HepG2 (cell line): ENCODE results near the gene PLXNB2. TPM values are rescaled to one million over a fixed set of nuclear protein-coding genes. Genes with fewer than 3 reads are reported as not detected.

Experiments used
- ATAC-seq: fragments of 200-7000 bp; cut with Tn5 transposase; 3 replicates; pipeline ENCODE4 v1.9.1; 2020; ENCODE audit warnings: mild to moderate bottlenecking, moderate library complexity
- BruUV-seq: library from RNA; stranded (reverse); fragments of 400-500 nt; replicated peaks from 2 replicates; lab custom pipeline; 2021; lab: Mats Ljungman, UMichigan
- CTCF ChIA-PET: fragments of 300-600 bp; formaldehyde crosslinking; extraction: SDS; loops from one replicate; lab custom pipeline; 2021; ENCODE audit warnings: low total read pairs, inconsistent platforms, low intra/inter-chr PET ratio; lab: Yijun Ruan, JAX
- POLR2A ChIA-PET: fragments of 350-600 bp; sonication (Branson Sonifier 250); formaldehyde crosslinking; loops from one replicate; lab custom pipeline; 2020; ENCODE audit warnings: antibody characterized with exemption, inconsistent platforms; lab: Yijun Ruan, JAX
- DNase-seq: peaks from one replicate; pipeline ENCODE4 v3.0.0-alpha.2; 2015; ENCODE audit warnings: low spot score
- FAIRE-seq: peaks from 3 replicates; lab custom pipeline; 2011; peaks lifted over from hg19 to GRCh38; lab: Jason Lieb, UNC
- H2AFZ ChIP-seq: one replicate; pipeline ENCODE4 v1.6.1; 2011; ENCODE audit warnings: low read length, inconsistent platforms
- H3K27ac ChIP-seq: fragments of 300-600 bp; 3 replicates; pipeline ENCODE4 v1.8.0; 2011; ENCODE audit warnings: mixed run types, mild to moderate bottlenecking, mixed read lengths, low read length, inconsistent platforms; ENCODE audit not compliant: insufficient read depth; ENCODE audit errors: extremely low read length
- H3K27me3 ChIP-seq, 2 experiments: fragments of 200-600 bp in 1 of 2; 2 replicates in 1 of 2; 3 replicates in 1 of 2; pipeline versions ENCODE4 v1.6.0 to v1.8.0; 2011; ENCODE audit warnings: low read length in 2 of 2, mild to moderate bottlenecking in 2 of 2, moderate library complexity in 2 of 2, inconsistent platforms in 1 of 2; ENCODE audit not compliant: insufficient read depth in 2 of 2, control insufficient read depth in 1 of 2
- H3K36me3 ChIP-seq, 2 experiments: fragments of 200-600 bp in 1 of 2; replicated peaks in 1 of 2; 2 replicates in 1 of 2; 3 replicates in 1 of 2; pipeline versions ENCODE4 v1.5.1 to v1.8.0; 2011; ENCODE audit warnings: low read length in 2 of 2, inconsistent platforms in 1 of 2; ENCODE audit not compliant: insufficient read depth in 2 of 2, control insufficient read depth in 1 of 2
- H3K4me1 ChIP-seq: 2 replicates; pipeline ENCODE4 v1.5.1; 2012; ENCODE audit warnings: low read length, inconsistent platforms; ENCODE audit not compliant: insufficient read depth
- H3K4me2 ChIP-seq: 2 replicates; pipeline ENCODE4 v1.6.0; 2011; ENCODE audit warnings: low read depth, low read length, inconsistent platforms
- H3K4me3 ChIP-seq, 3 experiments: fragments of 200-600 bp in 1 of 3; sonication (generic), shearing (Covaris generic) in 1 of 3; replicated peaks in 1 of 3; 2 replicates each; pipeline ENCODE4 v1.5.1; 2011 to 2016; ENCODE audit warnings: low read length in 3 of 3, inconsistent platforms in 2 of 3, low read depth in 2 of 3, mild to moderate bottlenecking in 2 of 3, control low read depth in 1 of 3, mixed read lengths in 1 of 3; ENCODE audit not compliant: insufficient read depth in 1 of 3
- H3K79me2 ChIP-seq: one replicate; pipeline ENCODE4 v1.6.1; 2011; ENCODE audit warnings: low read length, inconsistent platforms; ENCODE audit not compliant: insufficient read depth
- H3K9ac ChIP-seq: 2 replicates; pipeline ENCODE4 v1.6.0; 2011; ENCODE audit warnings: mild to moderate bottlenecking, low read depth, low read length, inconsistent platforms; ENCODE audit not compliant: insufficient read depth
- H3K9me3 ChIP-seq: 2 replicates; pipeline ENCODE4 v1.5.1; 2012; ENCODE audit warnings: mild to moderate bottlenecking, low read length
- H4K20me1 ChIP-seq: 2 replicates; pipeline ENCODE4 v1.6.0; 2011; ENCODE audit warnings: inconsistent platforms, mild to moderate bottlenecking, low read length, moderate library complexity; ENCODE audit not compliant: insufficient read depth
- AGO2 ChIP-seq: fragments of 200-400 bp; formaldehyde crosslinking; optimal IDR thresholded peaks from 2 replicates; pipeline ENCODE3; 2017; ENCODE audit warnings: mild to moderate bottlenecking, low read depth, low read length, moderate library complexity
- MNT ChIP-seq: fragments of 450-650 bp; IDR thresholded peaks from 2 replicates; pipeline ENCODE4 v1.6.1; 2016
- PREB ChIP-seq: sonication (generic); formaldehyde crosslinking; IDR thresholded peaks from 2 replicates; pipeline ENCODE4 v1.4.0; 2020; ENCODE audit warnings: missing genetic modification reagents
- WGBS: methylation state at CpG from one replicate; pipeline ENCODE4 v1.1.6; 2017; ENCODE audit warnings: low lambda C conversion rate; 5-methylcytosine and 5-hydroxymethylcytosine counted together
- in situ Hi-C: cut with HindIII; loops from 2 replicates; pipeline ENCODE4 v1.10.0; 2017; ENCODE audit warnings: low pct_unique_long_range_greater_than_20kb; ENCODE audit not compliant: extremely low pct_ligation_motif_present
- intact Hi-C: fragments of 100-400 bp; cut with micrococcal nuclease; formaldehyde crosslinking; loops from one replicate; pipeline ENCODE4 v1.10.0; 2022; ENCODE audit not compliant: unreplicated experiment
- polyA plus RNA-seq, 8 experiments: library from polyadenylated mRNA; depleted of rRNA in 3 of 8; stranded (reverse) in 7 of 8; unstranded in 1 of 8; fragments of >200 nt; fragmentation: Illumina TruSeq in 4 of 8; extraction: Trizol in 4 of 8; gene quantifications; 2 replicates each; pipeline versions ENCODE4 v1.2.1 to v1.2.3, GENCODE V29; 2011 to 2016; ENCODE audit warnings: low read depth in 4 of 8, missing spikeins in 1 of 8, mixed read lengths in 1 of 8; ENCODE audit not compliant: insufficient read depth in 1 of 8
- total RNA-seq, 5 experiments: library from RNA; depleted of rRNA; stranded (reverse); fragments of >200 nt; fragmentation: Illumina TruSeq; extraction: Trizol; gene quantifications; 2 replicates each; pipeline ENCODE4 v1.2.3, GENCODE V29; 2016; ENCODE audit warnings: low read depth in 1 of 5

The PLXNB2 gene
- total and polyA plus RNA-seq, 2 of the 13 experiments (the other 11 are each of a cell fraction or from before 2014, with no cell fraction given), result 32.6 to 68.9 TPM

GRCh38 chr22:50278956-50279619 lies 28.4 kb downstream of the PLXNB2 start:
- H3K79me2 ChIP-seq, result no peaks in the 10 kb centered on the region
- DNase-seq, result no peak
- CTCF ChIA-PET, result interaction anchor here (1.0 to 1.3 kb wide), 2 partner anchors 48 to 63 kb away, joined by 3 to 4 read pairs; partner anchors contain the start of gene DENND6B
- H3K9ac ChIP-seq, result no peak overlapping the region
- no peak for ATAC-seq
- in situ Hi-C loops (loop anchor here (5.0 kb wide), 1 partner anchor 48 kb away; the partner anchor contains the start of gene DENND6B), intact Hi-C loops (no loop called here)
- H3K27me3 ChIP-seq, result no peaks in the 10 kb centered on the region
- peak; percentile 35 for TF ChIP-seq AGO2
- no peak for TF ChIP-seq PREB (CRISPR knock-in tag)
- TF ChIP-seq MNT, result peak; percentile 85
- no peak overlapping the region for H3K4me2 ChIP-seq
- no peak for FAIRE-seq
- 98% methylated on average over 18 of the region's 30 CpGs for WGBS
- peaks cover 2% of the 10 kb centered on the region for H3K4me1 ChIP-seq
- H2AFZ ChIP-seq, result no peak overlapping the region
- no peak overlapping the region for H3K27ac ChIP-seq
- no peak overlapping the region for H3K4me3 ChIP-seq
- BruUV-seq, result no TSS peak
- POLR2A ChIA-PET, result interaction anchor here (0.6 to 0.9 kb wide), 2 partner anchors 13 to 16 kb away, joined by 3 read pairs; no protein-coding TSS in a partner anchor
- no peaks in the 10 kb centered on the region for H3K9me3 ChIP-seq
- 0 out of 2 replicates have a peak, but pooled peaks cover 3% of the 10 kb centered on the region for H4K20me1 ChIP-seq
- H3K36me3 ChIP-seq, result peaks cover 36 to 45% of the 10 kb centered on the region in 2 experiments; a peak in 4 of 5 replicates
